Heart left ventricle (tissue), 16 donors: Measurements from ENCODE around the gene MAML2. TPM values are rescaled to one million over a fixed set of nuclear protein-coding genes. Genes with fewer than 3 reads are reported as not detected.

Experiments
- ATAC-seq, 4 donors: fragments of 200-7000 bp; cut with Tn5 transposase; one replicate each; pipeline ENCODE4 v1.9.1; 2020 to 2022; ENCODE audit warnings: moderate library complexity in 4 of 4, mild to moderate bottlenecking in 3 of 4, moderate number of reproducible peaks in 1 of 4
- DNase-seq, 5 donors: peaks; one replicate each; pipeline ENCODE4 v3.0.0-alpha.2; 2020
- H3K27ac ChIP-seq, 12 donors: fragments of 200-600 bp; sonication (generic) in 4 of 12; one replicate each; pipeline versions ENCODE4 v1.5.0 to v1.8.0; 2016 to 2022; ENCODE audit warnings: mild to moderate bottlenecking in 2 of 12
- H3K27me3 ChIP-seq, 9 donors: fragments of 200-600 bp; sonication (generic) in 2 of 9; one replicate each; pipeline versions ENCODE4 v1.5.1 to v1.8.0; 2016 to 2022; ENCODE audit warnings: mild to moderate bottlenecking in 3 of 9
- H3K36me3 ChIP-seq, 9 donors: fragments of 200-600 bp; sonication (generic) in 2 of 9; one replicate each; pipeline versions ENCODE4 v1.5.0 to v1.8.0; 2018 to 2022; ENCODE audit warnings: mild to moderate bottlenecking in 2 of 9
- H3K4me1 ChIP-seq, 12 donors: fragments of 200-600 bp; sonication (generic) in 4 of 12; one replicate each; pipeline versions ENCODE4 v1.5.0 to v1.8.0; 2016 to 2022; ENCODE audit warnings: mild to moderate bottlenecking in 3 of 12
- H3K4me3 ChIP-seq, 12 donors: fragments of 200-600 bp; sonication (generic) in 4 of 12; one replicate each; pipeline versions ENCODE4 v1.5.0 to v1.8.0; 2017 to 2022; ENCODE audit warnings: mild to moderate bottlenecking in 9 of 12, moderate library complexity in 4 of 12
- H3K9me3 ChIP-seq, 12 donors: fragments of 200-600 bp; sonication (generic) in 4 of 12; one replicate each; pipeline versions ENCODE4 v1.5.0 to v1.8.0; 2016 to 2022; ENCODE audit warnings: mild to moderate bottlenecking in 1 of 12
- CTCF ChIP-seq, 12 donors: fragments of 200-600 bp; sonication (generic) in 4 of 12; IDR thresholded peaks; one replicate each; pipeline versions ENCODE4 v1.5.0 to v1.8.0; 2018 to 2022; ENCODE audit warnings: antibody characterized with exemption in 12 of 12, mild to moderate bottlenecking in 5 of 12
- POLR2A ChIP-seq, 2 donors: fragments of 450-650 bp; IDR thresholded peaks; one replicate each; pipeline ENCODE4 v1.6.1; 2017; ENCODE audit warnings: antibody characterized with exemption in 2 of 2, mild to moderate bottlenecking in 2 of 2, moderate library complexity in 2 of 2
- WGBS, 4 donors: extraction: QIAGEN DNeasy Blood & Tissue Kit in 2 of 4; methylation state at CpG; one replicate each; pipeline versions ENCODE4 v1.1.5 to v1.1.7; 2013 to 2018; 5-methylcytosine and 5-hydroxymethylcytosine counted together
- intact Hi-C, 10 donors: fragments of 100-400 bp; cut with DNase I; formaldehyde crosslinking; loops; one replicate each; pipeline versions ENCODE4 v1.11.1 to v1.14.2; 2022
- polyA plus RNA-seq, 2 donors: library from polyadenylated mRNA; stranded (reverse); fragments of 200-250 nt; gene quantifications; one replicate each; pipeline ENCODE4 v1.2.3, GENCODE V29; 2013
- total RNA-seq, 9 donors: library from RNA; depleted of rRNA in 2 of 9; stranded (reverse); fragments of >200 nt in 2 of 9; fragmentation: NEBNext Ultra II Directional in 3 of 9; extraction: Animal tissue kit (Norgen Biotek cat#: 25700) in 3 of 9; gene quantifications; one replicate each; pipeline versions ENCODE4 v1.1.0 to v1.2.4, GENCODE V29; 2016 to 2023
- donor health status: ischemic (EF 13 %, LVEDD 7.1; RV severe dilation, severe dysfunction).
- donor health status: healthy with polysubstance abuse.
- donor health status: DM: no; HTN: yes; CAD: no.
- donor health status: DM: no; HTN: no; CAD: no.
- donor health status: ischemic (EF 25% LVEDD 6.9; RV normal size, moderate dysfunction).
- donor health status: ischemic (EF 25% LVEDD 5.7; RV mildly dilated, moderate dysfunction).
- donor health status: healthy.
- donor health status: DM: yes; HTN: yes; CAD: no.
- donor health status: ischemic (EF 35%, LVEDD 5.7; RV mildly dilated, moderate dysfunction).
- donor health status: nonischemic (EF 11% LVEDD 7.7; RV severe dilation, severe dysfunction).
- donor health status: DM: yes; HTN: yes; CAD: no.
- donor health status: PGD.
- donor health status: ischemic (EF 29% LVEDD 5.4; RV normal size, mild dysfunction).
- donor health status: nonischemic (EF 23%, LVEDD 6.1; RV moderate dilation, normal function).

The MAML2 gene
- total and polyA plus RNA-seq, 11 donors, result 1.3 to 10.8 (median 4.8) TPM

GRCh38 chr11:96315476-96315875, 27.5 kb downstream of the MAML2 start:
- Histone ChIP-seq H3K27me3 (no peaks in the 10 kb centered on the region), H3K4me3 (no peak overlapping the region), H3K27ac (peak overlapping the region in 5 of 12 donors; percentile 61 to 82 (median 67)), H3K36me3 (no peaks in the 10 kb centered on the region), H3K4me1 (peaks cover 0 to 98% (median 53%) of the 10 kb centered on the region in 12 donors), H3K9me3 (no peaks in the 10 kb centered on the region)
- no peak for ATAC-seq
- WGBS, 4 donors, result 77 to 96% (median 87%) methylated on average over 1 of the region's 1 CpG
- intact Hi-C loops, result no loop called here
- TF ChIP-seq CTCF (IDR thresholded peaks at IDR 0.05) (no peak), POLR2A (IDR thresholded peaks at IDR 0.05) (no peak)
- DNase-seq, result no peak

GRCh38 chr11:96314326-96315020, 28.5 kb downstream of the MAML2 start:
- intact Hi-C loops, result no loop called here
- H3K9me3 ChIP-seq, result no peaks in the 10 kb centered on the region

GRCh38 chr11:96313163-96313562, 29.8 kb downstream of the MAML2 start:
- 80 to 88% (median 87%) methylated on average over 6 of the region's 6 CpGs for WGBS, 4 donors
- Histone ChIP-seq H3K9me3 (no peaks in the 10 kb centered on the region), H3K27me3 (no peaks in the 10 kb centered on the region), H3K27ac (peak overlapping the region in 2 of 12 donors; percentile 63 to 67), H3K36me3 (no peaks in the 10 kb centered on the region), H3K4me1 (peaks cover 0 to 94% (median 53%) of the 10 kb centered on the region in 12 donors), H3K4me3 (no peak overlapping the region)
- no peak for DNase-seq
- TF ChIP-seq POLR2A (IDR thresholded peaks at IDR 0.05) (no peak), CTCF (IDR thresholded peaks at IDR 0.05) (no peak)
- intact Hi-C loops, result no loop called here
- ATAC-seq, result no peak

More at GRCh38 chr11:96314326-96315020, 28.5 kb downstream of the MAML2 start:
- H3K36me3 ChIP-seq, result no peaks in the 10 kb centered on the region
- no peak overlapping the region for H3K4me3 ChIP-seq
- H3K4me1 ChIP-seq, result peaks cover 0 to 94% (median 53%) of the 10 kb centered on the region in 12 donors
- TF ChIP-seq CTCF (IDR thresholded peaks at IDR 0.05) (no peak), POLR2A (IDR thresholded peaks at IDR 0.05) (no peak)
- WGBS, 4 donors, result 36 to 52% (median 46%) methylated on average over 3 to 4 of the region's 4 CpGs
- ATAC-seq (peak in 3 of 4 donors; percentile 64 to 87 (median 77)), DNase-seq (peak in 2 of 5 donors; percentile 37 to 57)
- peak overlapping the region; percentile 3 to 82 (median 62) for H3K27ac ChIP-seq
- no peaks in the 10 kb centered on the region for H3K27me3 ChIP-seq

DNA sequence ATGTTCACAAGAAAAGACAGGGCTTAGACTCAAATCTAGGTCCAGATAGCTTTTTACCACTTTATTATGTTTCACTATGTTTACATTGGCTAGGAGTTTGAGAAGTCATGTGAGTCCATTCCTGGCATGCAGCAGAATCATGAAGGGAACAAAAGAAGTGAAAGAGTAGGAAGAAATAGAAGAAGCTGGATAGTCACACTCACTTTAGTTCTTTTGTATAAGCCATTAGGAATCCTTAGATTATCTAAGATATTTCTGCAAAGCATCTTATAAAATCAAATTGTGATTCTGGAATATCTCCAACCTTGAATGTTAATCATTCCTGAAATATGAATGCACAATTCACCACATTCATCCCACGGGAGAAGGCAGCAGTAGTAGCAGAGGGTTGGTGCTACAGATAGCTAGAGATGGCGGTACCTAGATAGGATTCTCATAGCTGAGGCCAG, 31.9 kb downstream of the MAML2 start:
- Histone ChIP-seq H3K9me3 (no peaks in the 10 kb centered on the region), H3K27ac (peak overlapping the region in 2 of 12 donors; percentile 19 to 27), H3K36me3 (no peaks in the 10 kb centered on the region), H3K27me3 (no peaks in the 10 kb centered on the region), H3K4me3 (no peak overlapping the region), H3K4me1 (peaks cover 4 to 94% (median 55%) of the 10 kb centered on the region in 12 donors)
- intact Hi-C loops, result no loop called here
- TF ChIP-seq POLR2A (IDR thresholded peaks at IDR 0.05) (no peak), CTCF (IDR thresholded peaks at IDR 0.05) (no peak)
- no peak for ATAC-seq
- no peak for DNase-seq
- WGBS, 4 donors, result 49 to 63% (median 58%) methylated on average over 2 of the region's 2 CpGs
